KOPT-K1 (cell line): ENCODE results near the gene PCDHB1.

ENCODE experiments used
- H3K27ac ChIP-seq: fragments of 200-600 bp; sonication (generic); 2 replicates; pipeline ENCODE4 v1.5.1; 2016; ENCODE audit warnings: antibody characterized with exemption, mild to moderate bottlenecking, low read depth, low read length; ENCODE audit not compliant: poor library complexity, severe bottlenecking
- H3K36me3 ChIP-seq: fragments of 200-600 bp; sonication (generic); 2 replicates; pipeline ENCODE4 v1.5.1; 2017; ENCODE audit warnings: antibody characterized with exemption, mild to moderate bottlenecking, low read length, moderate library complexity; ENCODE audit not compliant: insufficient read depth
- H3K9me3 ChIP-seq: fragments of 200-600 bp; sonication (generic); 2 replicates; pipeline ENCODE4 v1.5.1; 2017; ENCODE audit warnings: antibody characterized with exemption, low read length, mild to moderate bottlenecking; ENCODE audit not compliant: insufficient read depth, poor library complexity, severe bottlenecking

Gene PCDHB1, protein sequence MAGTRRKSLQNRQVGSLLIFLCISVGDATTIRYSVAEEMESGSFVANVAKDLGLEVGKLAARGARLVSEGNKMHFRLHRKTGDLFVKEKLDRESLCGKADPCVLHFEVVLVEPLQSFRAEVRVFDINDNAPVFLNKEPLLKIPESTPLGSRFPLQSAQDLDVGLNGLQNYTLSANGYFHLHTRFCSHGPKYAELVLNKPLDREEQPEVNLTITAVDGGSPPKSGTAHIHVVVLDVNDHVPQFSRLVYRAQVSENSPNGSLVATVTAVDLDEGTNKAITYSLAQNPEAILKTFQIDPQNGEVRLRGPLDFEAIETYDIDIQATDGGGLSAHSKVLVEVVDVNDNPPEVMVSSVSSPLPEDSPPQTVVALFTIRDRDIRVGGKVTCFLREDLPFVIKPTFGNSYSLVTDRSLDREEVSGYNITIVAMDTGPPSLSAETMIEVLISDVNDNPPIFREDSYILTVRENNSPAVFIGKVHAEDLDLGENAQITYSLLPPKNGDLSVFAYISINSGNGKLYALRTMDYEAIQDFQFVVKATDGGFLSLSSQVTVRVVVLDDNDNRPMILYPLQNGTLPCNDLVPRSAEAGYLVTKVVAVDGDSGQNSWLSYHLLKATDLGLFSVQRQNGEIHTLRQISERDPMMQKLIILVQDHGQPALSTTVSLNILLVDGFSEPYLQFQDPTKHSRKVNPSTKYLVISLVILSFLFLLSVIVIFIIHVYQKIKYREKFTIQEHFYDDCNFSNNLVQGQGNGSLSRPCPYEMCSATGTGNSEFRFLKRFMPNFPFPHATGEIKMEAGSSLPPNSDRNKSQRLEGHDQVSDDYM

DNA sequence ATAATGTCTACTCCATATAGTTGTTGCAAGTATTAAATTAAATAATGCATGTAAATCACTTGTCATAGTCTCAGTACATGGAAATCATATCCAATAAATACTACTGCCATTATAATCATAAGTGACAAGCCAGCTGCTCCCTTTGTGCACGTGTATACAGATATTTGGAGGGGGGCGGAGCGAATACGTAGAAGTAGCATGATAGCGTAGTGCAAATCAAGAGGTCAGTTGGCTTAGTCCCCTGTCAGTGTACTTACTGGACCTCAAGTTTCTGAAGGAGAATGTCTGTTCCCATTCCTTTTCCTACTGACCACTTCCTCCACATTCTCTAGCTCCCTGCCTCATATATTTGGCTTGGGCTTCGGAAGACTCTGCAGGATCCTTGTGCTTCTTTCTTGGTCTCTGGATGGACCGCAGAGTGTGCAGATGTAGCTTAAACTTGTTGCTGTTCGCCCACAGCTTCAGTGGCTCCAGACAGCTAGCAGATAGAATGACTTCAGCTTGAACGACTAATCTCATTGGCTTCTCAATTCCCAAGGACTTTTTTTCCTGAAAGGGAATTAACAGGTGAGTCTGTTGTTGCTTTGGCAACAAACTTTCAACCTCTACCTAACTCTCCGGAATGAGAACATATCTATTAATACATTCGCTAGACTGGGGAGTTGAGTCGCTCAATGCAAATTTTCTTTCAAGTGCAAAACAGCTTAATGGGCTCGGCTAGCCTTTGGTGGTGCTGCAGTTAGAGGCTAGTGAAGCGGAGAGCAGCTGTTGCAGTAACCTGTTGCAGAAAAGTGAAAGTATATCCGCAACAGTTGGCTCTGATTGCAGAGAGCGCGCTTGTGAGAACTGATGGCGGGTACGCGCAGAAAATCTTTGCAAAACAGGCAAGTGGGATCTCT, at the start of gene PCDHB1:
PCDHB1 (plus strand) TSS at position 753 of the 899 bp plus-strand sequence; CDS start at position 850, 97 bp downstream.
- Histone ChIP-seq H3K27ac (no peak within 1 kb of the TSS), H3K36me3 (no peaks in the 10 kb centered on the region), H3K9me3 (no peaks in the 10 kb centered on the region)

DNA sequence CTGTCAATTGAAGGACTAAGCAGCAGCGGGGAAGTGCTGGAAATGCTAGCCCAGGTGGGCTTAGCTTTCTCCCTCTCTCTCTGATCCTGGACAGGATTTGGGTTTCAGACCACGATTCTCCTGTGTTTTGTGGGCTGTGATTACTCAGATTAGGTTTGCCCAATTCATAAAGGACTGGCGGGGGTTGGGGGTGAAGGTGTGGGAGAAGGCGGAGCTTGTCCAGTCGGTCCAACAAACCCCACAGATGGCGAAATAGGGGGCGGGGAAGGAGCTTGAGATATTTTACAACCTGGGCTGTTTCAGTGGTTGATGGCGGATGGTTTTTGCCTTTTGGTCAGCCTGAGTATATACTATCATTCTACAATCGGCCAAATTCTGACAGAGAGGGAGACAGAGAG, 49.7 kb upstream of the PCDHB1 start:
- Histone ChIP-seq H3K36me3 (no peaks in the 10 kb centered on the region), H3K9me3 (no peaks in the 10 kb centered on the region), H3K27ac (no peak overlapping the region)

DNA sequence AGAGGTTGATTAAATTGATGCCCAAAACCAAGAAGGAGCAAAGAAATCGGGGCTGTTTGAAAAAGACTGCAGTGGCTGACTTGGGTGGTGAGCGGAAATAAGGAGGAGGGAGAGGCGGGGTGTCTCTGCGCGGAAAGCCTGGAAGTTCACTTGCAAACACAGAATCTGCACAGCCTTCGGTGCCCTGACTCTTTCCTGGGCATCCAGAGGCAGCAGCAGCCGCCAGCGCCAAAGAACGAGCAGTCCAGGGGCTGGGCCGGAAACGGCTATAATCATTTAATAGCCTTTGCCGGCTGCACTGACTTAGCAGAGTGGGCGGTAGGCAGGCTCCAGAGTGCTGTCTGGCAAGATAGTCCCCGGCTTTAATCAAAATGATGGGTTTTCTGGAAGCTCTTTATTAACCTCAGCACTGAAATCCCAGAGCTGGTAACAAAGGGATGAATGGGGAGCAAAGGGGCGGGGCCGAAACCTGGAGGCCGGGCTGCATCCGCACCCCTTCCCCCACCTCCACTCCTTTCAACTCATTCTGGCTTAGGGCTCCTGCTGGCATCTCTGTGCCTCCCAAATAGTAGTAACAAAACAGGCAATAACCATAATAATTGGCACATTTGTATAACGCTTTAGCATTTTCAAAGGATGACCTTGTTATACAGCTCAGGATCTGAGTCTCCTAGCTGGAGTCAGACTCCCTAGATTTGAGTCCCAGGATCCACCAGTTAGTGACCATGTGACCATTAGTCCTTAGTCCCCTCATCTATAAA, 49.1 kb upstream of the PCDHB1 start:
- no peaks in the 10 kb centered on the region for H3K9me3 ChIP-seq
- no peak overlapping the region for H3K27ac ChIP-seq
- H3K36me3 ChIP-seq, result no peaks in the 10 kb centered on the region

DNA sequence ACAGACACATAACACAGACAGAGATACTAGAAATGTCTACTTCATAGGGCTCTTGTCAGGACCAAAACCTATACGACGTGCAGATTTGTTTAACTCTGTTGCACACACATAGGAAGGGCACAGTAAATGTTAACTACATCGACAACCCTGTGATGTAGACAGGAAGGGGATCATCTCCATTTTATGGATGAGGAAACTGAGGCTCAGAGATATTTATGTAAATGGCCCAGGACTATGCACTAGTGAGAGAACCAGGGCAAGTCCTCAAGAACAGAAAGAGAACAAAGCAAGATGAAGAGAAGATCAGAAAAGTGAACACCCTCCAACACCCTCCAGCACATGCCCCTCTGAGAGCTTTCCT, 48.6 kb upstream of the PCDHB1 start:
- Histone ChIP-seq H3K27ac (no peak overlapping the region), H3K9me3 (no peaks in the 10 kb centered on the region), H3K36me3 (no peaks in the 10 kb centered on the region)

DNA sequence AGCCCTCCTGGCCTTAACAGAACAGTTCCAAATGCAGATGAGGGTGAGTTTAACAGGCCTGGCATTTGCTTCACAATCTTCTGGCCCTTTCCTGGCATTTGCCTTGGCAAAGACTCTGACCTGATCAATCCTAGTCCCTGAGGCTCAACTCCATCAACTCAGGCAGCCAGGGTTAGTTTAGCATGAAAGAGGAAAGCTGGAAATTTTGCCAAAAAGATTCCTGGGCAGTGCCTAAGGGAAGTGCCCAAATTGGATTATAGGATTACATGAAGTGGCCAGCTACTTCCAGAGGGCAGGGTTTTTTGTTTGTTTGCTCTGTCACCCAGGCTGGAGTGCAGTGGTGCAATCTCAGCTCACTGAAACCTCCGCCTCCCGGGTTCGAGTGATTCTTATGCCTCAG, 48.1 kb upstream of the PCDHB1 start:
- H3K27ac ChIP-seq, result no peak overlapping the region
- H3K36me3 ChIP-seq, result no peaks in the 10 kb centered on the region

DNA sequence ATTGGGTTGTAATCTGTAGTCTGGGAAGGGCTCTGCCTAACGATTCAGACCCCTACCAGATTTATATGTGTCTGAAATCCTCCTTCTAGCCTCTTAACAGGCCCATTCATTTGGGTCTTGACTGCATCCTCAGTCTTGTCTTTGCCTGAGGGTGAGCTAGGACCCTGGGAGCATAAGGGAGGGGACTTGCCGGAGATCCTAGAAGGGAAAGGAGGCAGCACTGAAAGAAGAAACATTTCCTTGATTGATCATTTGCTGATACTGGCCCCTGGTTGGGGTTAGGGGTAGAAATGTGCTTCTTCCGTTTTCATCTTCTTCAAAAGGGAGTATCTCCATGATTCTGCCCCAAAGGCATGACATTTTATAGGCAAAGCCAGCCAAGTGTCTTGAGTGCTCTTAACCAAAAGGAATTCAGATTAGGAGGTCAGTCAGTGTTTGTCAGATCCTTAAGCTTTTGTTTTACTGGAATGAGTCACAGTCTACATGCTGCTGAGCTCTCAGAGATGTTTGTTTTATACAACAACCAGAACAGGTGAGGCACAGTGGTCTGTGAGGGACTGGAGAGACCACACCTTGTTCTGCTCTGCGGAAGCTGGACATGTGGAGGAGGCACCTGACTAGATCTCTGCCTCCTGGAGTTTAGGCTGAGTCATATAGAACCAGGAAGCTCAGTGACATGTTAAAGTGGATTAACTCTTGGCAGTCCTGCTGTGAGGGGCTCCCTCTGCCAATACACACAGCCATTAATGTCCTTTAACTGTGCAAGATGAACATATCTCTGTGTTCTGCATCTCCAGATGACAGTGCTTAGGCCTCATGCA, 47.2 kb upstream of the PCDHB1 start:
- Histone ChIP-seq H3K9me3 (no peaks in the 10 kb centered on the region), H3K27ac (no peak overlapping the region)

More for the DNA sequence above, 48.1 kb upstream of the PCDHB1 start:
- H3K9me3 ChIP-seq, result no peaks in the 10 kb centered on the region

DNA sequence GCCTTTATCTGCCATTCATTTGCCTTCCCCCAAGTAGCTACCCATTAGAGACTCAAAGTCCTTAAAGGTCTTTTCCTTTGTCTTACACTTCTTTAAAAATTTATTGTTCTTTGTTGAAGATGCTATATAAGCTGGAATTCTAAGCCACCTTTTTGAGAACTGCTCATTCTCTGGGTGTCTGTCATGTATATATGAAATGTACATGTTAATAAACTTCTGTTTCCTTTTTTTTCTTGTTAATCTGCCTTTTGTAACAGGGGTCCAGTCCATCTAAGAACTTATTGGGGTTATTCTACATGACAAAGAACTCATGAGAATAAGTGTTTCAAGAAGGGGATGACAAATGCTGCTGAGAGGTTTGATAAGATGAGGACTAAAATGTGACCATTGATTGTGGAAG, 43.4 kb upstream of the PCDHB1 start:
- Histone ChIP-seq H3K9me3 (no peaks in the 10 kb centered on the region), H3K36me3 (no peaks in the 10 kb centered on the region), H3K27ac (no peak overlapping the region)

More for the DNA sequence above, 47.2 kb upstream of the PCDHB1 start:
- H3K36me3 ChIP-seq, result no peaks in the 10 kb centered on the region

DNA sequence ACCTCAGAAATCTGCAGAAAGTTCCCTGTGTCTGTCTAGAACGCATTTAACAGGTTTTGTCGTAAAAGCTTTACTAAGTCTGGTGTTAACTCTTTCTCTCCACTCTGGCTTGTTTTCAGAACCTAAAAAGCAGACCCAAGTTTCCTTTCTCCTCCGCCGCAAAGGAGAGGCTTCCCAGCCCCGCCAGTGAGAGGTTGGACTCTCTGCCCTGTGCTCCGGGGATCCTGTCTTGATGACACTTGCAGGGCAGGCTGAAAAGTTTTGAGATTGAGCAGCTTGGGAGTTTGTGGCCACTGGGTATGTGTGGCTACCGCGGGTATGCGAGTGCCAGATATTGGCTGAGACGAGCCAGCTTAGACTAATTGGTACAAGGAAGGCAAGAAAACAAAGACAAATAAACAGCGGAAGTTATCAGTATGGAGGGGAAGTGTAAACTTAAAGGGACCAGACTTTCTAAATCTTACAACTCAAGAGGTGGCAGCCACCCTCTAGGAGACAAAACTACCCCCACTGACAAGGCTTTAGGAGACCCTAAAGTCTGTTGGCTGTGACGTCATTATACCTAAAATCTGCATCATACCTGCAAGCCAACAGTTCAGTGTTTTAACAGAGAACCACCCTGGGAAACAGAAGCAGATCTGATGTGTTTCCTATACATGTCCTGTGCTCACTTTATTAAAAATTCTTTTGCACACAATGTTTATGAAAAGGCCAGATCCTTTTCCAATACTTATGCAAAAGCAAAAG, 41.0 kb upstream of the PCDHB1 start:
- no peak overlapping the region for H3K27ac ChIP-seq
- no peaks in the 10 kb centered on the region for H3K36me3 ChIP-seq

DNA sequence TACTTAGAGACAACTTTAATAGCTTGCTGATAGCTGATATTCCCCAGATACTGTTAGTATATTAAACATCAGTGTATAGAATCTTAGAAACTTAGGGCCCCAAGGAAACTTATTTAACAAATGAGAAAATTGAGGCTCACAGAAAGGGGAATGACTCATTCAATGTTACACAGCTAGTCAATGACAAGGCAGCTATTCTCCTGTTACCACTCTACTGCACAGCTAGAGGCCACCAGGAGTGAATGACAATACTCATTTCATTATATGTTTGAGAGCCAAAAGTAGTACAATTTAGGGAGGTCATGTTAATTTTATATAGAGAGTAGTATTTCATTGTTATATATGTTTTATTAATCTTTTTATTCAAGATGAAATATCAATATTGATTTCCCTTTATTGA, 33.2 kb upstream of the PCDHB1 start:
- H3K9me3 ChIP-seq, result no peaks in the 10 kb centered on the region
- H3K36me3 ChIP-seq, result no peaks in the 10 kb centered on the region
- H3K27ac ChIP-seq, result no peak overlapping the region

More for the DNA sequence above, 41.0 kb upstream of the PCDHB1 start:
- no peaks in the 10 kb centered on the region for H3K9me3 ChIP-seq

DNA sequence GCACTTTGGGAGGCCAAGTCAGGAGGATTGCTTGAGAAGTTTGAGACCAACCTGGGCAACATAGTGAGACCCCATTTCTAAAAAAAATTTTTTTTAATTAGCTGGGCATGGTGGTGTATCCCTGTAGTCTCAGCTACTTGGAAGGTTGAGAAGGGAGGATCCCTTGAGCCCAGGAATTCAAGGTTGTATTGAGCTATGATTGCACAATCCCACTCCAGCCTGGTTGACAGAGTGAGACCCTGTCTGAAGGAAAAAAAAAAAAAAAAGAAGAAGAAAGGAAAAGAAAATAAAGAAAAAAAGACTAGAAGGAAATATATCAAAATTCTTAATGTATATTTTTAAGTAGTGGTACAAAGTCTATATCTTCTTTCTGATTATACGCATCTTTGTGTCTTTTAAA, 28.8 kb upstream of the PCDHB1 start:
- no peaks in the 10 kb centered on the region for H3K9me3 ChIP-seq
- no peak overlapping the region for H3K27ac ChIP-seq
- no peaks in the 10 kb centered on the region for H3K36me3 ChIP-seq

DNA sequence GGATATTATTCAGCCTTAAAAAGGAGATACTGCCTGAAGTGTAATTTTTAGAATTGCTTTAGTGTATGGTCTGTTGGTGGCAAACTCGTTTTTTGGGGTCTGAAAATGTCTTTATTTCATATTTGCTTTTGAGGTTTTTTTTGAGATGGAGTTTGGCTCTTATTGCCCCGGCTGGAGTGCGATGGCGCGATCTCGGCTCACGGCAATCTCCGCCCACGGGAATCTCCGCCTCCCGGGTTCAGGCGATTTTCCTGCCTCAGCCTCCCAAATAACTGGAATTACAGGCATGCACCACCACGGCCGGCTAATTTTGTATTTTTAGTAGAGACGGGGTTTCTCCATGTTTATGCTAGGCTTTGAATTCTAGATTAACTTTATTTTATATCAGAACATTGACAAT, 20.2 kb upstream of the PCDHB1 start:
- H3K36me3 ChIP-seq, result no peaks in the 10 kb centered on the region
- no peaks in the 10 kb centered on the region for H3K9me3 ChIP-seq
- no peak overlapping the region for H3K27ac ChIP-seq

DNA sequence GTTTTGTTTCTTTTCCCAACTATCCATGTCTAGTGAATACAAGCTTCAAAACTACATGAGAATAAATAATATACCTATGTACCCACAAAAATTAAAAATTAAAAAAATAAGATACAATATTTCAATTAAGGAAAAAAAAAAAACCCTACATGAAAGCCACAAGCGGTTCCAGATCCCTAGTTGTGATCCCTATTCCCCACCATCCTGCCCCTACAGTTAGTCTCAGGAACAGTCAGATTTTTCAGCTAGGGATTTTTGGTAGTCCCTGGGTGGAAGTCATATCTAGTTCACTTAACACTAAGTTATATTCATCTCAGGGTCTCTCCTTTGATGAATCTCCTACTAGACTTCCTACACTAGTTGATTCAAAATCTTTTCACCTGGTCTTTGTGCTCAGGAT, 18.5 kb upstream of the PCDHB1 start:
- H3K27ac ChIP-seq, result no peak overlapping the region
- no peaks in the 10 kb centered on the region for H3K9me3 ChIP-seq
- H3K36me3 ChIP-seq, result no peaks in the 10 kb centered on the region

DNA sequence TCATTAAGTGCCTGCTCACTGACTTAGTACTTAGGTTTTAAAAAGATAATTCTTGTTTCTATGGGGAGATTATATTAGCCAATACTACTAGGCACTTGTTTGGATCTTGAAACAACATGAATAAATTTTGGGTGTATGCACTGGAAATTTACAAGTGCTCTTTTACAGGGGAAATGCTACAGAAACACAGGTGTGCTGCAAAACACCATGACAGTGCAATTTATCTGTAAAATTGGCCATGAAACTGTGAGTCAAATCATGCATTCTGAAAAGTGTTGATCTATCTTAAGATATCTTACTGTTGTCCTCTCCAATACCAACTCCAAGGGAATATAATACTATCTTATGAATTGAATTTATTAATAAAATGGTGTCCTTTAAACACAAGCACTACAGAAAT, 12.1 kb upstream of the PCDHB1 start:
- H3K9me3 ChIP-seq, result no peaks in the 10 kb centered on the region
- H3K27ac ChIP-seq, result no peak overlapping the region
- no peaks in the 10 kb centered on the region for H3K36me3 ChIP-seq
